Measurements from ENCODE around the gene RASGRF1. TPM values are rescaled to one million over a fixed set of nuclear protein-coding genes. Genes with fewer than 3 reads are reported as not detected.

Gene RASGRF1
- total and polyA plus RNA-seq, 2 donors (not counting 1 experiment from before 2014, with no cell fraction given) = 0.09 TPM; not detected in 1

GRCh38 chr15:79030470-79030869, 60.1 kb downstream of the RASGRF1 start:
- no peak for DNase-seq (ENCODE audit: low read depth in 2 of 2)
- no peak overlapping the region for H3K9ac ChIP-seq (ENCODE audit: insufficient read depth, low read length)
- H3K4me1 ChIP-seq (ENCODE audit: control insufficient read depth, extremely low read depth, insufficient read depth, low read length) = no peaks in the 10 kb centered on the region
- H3K27me3 ChIP-seq (ENCODE audit: control insufficient read depth, insufficient read depth, low read length) = no peaks in the 10 kb centered on the region
- no peaks in the 10 kb centered on the region for H3K9me3 ChIP-seq (ENCODE audit: control insufficient read depth, insufficient read depth, low read depth, low read length)
- no peak overlapping the region for H3K27ac ChIP-seq (ENCODE audit: insufficient read depth, low read length)
- no peaks in the 10 kb centered on the region for H4K20me1 ChIP-seq (ENCODE audit: control insufficient read depth, extremely low read depth, insufficient read depth, low read length)
- H3K79me2 ChIP-seq (ENCODE audit: control insufficient read depth, insufficient read depth, low read length) = no peaks in the 10 kb centered on the region
- H3K4me3 ChIP-seq (replicated peaks in 1 of 4; ENCODE audit: control extremely low read depth in 1 of 4, insufficient read depth in 1 of 4, low read depth in 3 of 4, low read length in 4 of 4) = no peak overlapping the region
- no peak overlapping the region for H2AFZ ChIP-seq (ENCODE audit: low read length)
- TF ChIP-seq CTCF (conservative IDR thresholded peaks at IDR 0.05 in 1 of 2, IDR thresholded peaks at IDR 0.05 in 1 of 2; ENCODE audit: low read depth in 1 of 2, low read length in 2 of 2) = no peak
- TF ChIP-seq EZH2 (IDR thresholded peaks at IDR 0.05; ENCODE audit: low read length, missing control alignments) = no peak
- H3K4me2 ChIP-seq (ENCODE audit: extremely low read depth, insufficient read depth, low read length) = no peak overlapping the region
- H3K36me3 ChIP-seq (ENCODE audit: control insufficient read depth, insufficient read depth, low read length) = no peaks in the 10 kb centered on the region

GRCh38 chr15:79028411-79028964, 62.1 kb downstream of the RASGRF1 start:
- no peaks in the 10 kb centered on the region for H4K20me1 ChIP-seq (ENCODE audit: control insufficient read depth, extremely low read depth, insufficient read depth, low read length)
- no peaks in the 10 kb centered on the region for H3K36me3 ChIP-seq (ENCODE audit: control insufficient read depth, insufficient read depth, low read length)
- H3K4me3 ChIP-seq (replicated peaks in 1 of 4; ENCODE audit: control extremely low read depth in 1 of 4, insufficient read depth in 1 of 4, low read depth in 3 of 4, low read length in 4 of 4) = no peak overlapping the region
- H2AFZ ChIP-seq (ENCODE audit: low read length) = no peak overlapping the region
- no peaks in the 10 kb centered on the region for H3K4me1 ChIP-seq (ENCODE audit: control insufficient read depth, extremely low read depth, insufficient read depth, low read length)
- peak; percentile 7 to 24 for DNase-seq (ENCODE audit: low read depth in 2 of 2)
- H3K9ac ChIP-seq (ENCODE audit: insufficient read depth, low read length) = no peak overlapping the region
- H3K27me3 ChIP-seq (ENCODE audit: control insufficient read depth, insufficient read depth, low read length) = no peaks in the 10 kb centered on the region
- H3K79me2 ChIP-seq (ENCODE audit: control insufficient read depth, insufficient read depth, low read length) = no peaks in the 10 kb centered on the region
- no peak overlapping the region for H3K27ac ChIP-seq (ENCODE audit: insufficient read depth, low read length)
- no peak overlapping the region for H3K4me2 ChIP-seq (ENCODE audit: extremely low read depth, insufficient read depth, low read length)
- H3K9me3 ChIP-seq (ENCODE audit: control insufficient read depth, insufficient read depth, low read depth, low read length) = no peaks in the 10 kb centered on the region
- TF ChIP-seq CTCF (conservative IDR thresholded peaks at IDR 0.05 in 1 of 2, IDR thresholded peaks at IDR 0.05 in 1 of 2; ENCODE audit: low read depth in 1 of 2, low read length in 2 of 2) = peak; percentile 81
- no peak for TF ChIP-seq EZH2 (IDR thresholded peaks at IDR 0.05; ENCODE audit: low read length, missing control alignments)

DNA sequence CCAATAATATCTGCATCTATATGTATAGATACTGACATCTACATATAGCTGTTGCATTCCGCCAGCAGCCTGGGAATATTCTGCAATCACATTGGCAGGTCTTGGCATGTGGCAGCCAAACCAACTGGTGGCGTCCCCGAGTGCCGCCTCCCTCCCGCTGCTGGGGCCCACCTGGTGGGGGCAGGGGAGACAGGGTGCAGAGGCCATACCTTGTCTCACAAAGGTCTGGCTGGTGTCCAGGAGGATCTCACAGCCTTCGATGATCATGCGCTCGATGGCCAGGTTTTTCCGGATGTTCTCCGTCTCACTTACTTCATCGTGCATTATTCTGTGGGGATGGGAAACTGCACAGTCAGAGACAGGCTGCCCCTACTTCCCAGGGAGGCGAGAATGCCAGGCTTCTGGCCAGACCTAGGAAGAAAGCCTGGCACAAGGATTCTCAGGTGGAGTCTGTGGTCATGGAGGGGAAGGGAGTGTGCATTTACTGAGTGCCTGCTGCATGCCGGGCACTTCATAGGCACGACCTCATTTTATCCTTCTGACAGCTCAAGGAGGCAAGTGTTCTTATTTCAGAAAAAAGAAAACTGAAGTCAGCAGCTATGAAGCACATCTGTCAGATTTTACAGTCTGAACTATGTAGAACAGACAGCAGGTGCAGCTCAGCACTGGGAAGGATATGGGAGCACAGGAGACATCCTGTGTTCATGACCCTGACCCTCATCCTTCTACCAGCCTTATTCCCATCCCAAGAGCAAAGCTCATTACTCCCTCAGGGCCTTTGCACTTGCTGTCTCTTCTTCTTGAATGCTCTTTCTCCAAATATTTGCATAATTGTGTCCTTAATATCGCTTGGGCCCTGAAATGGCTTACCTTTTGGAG, 62.8 kb downstream of the RASGRF1 start:
- no peaks in the 10 kb centered on the region for H4K20me1 ChIP-seq (ENCODE audit: control insufficient read depth, extremely low read depth, insufficient read depth, low read length)
- H3K4me3 ChIP-seq (replicated peaks in 1 of 4; ENCODE audit: control extremely low read depth in 1 of 4, insufficient read depth in 1 of 4, low read depth in 3 of 4, low read length in 4 of 4) = no peak overlapping the region
- no peak overlapping the region for H3K9ac ChIP-seq (ENCODE audit: insufficient read depth, low read length)
- no peaks in the 10 kb centered on the region for H3K79me2 ChIP-seq (ENCODE audit: control insufficient read depth, insufficient read depth, low read length)
- no peak for TF ChIP-seq EZH2 (IDR thresholded peaks at IDR 0.05; ENCODE audit: low read length, missing control alignments)
- no peak for TF ChIP-seq CTCF (conservative IDR thresholded peaks at IDR 0.05 in 1 of 2, IDR thresholded peaks at IDR 0.05 in 1 of 2; ENCODE audit: low read depth in 1 of 2, low read length in 2 of 2)
- H3K9me3 ChIP-seq (ENCODE audit: control insufficient read depth, insufficient read depth, low read depth, low read length) = no peaks in the 10 kb centered on the region
- H3K4me1 ChIP-seq (ENCODE audit: control insufficient read depth, extremely low read depth, insufficient read depth, low read length) = no peaks in the 10 kb centered on the region
- no peak overlapping the region for H2AFZ ChIP-seq (ENCODE audit: low read length)
- no peak overlapping the region for H3K27ac ChIP-seq (ENCODE audit: insufficient read depth, low read length)
- no peaks in the 10 kb centered on the region for H3K36me3 ChIP-seq (ENCODE audit: control insufficient read depth, insufficient read depth, low read length)
- H3K4me2 ChIP-seq (ENCODE audit: extremely low read depth, insufficient read depth, low read length) = no peak overlapping the region
- H3K27me3 ChIP-seq (ENCODE audit: control insufficient read depth, insufficient read depth, low read length) = no peaks in the 10 kb centered on the region
- no peak for DNase-seq (ENCODE audit: low read depth in 2 of 2)
